ENCODE measurements around the gene FBXL3.

GRCh38 chr13:76967031-76967430 is 59.9 kb downstream of the FBXL3 start:
- TF ChIP-seq NFIC (IDR thresholded peaks at IDR 0.05; ENCODE audit: borderline replicate concordance) (no peak), CTCF (IDR thresholded peaks at IDR 0.05) (no peak), CHD2 (IDR thresholded peaks at IDR 0.05; ENCODE audit: low read length, partially characterized antibody) (no peak), GATA2 (CRISPR knock-in tag; IDR thresholded peaks at IDR 0.05) (no peak), GABPA (IDR thresholded peaks at IDR 0.05; ENCODE audit: low read depth) (no peak), RCOR1 (IDR thresholded peaks at IDR 0.05; ENCODE audit: low read length) (no peak), MAX (IDR thresholded peaks at IDR 0.05; ENCODE audit: low read depth) (no peak), ELF1 (IDR thresholded peaks at IDR 0.05) (no peak), SIN3A (IDR thresholded peaks at IDR 0.05; ENCODE audit: borderline replicate concordance, low read depth, low read length) (no peak), FOXM1 (IDR thresholded peaks at IDR 0.05; ENCODE audit: low read depth) (no peak), EZH2phosphoT487 (IDR thresholded peaks at IDR 0.05; ENCODE audit: borderline replicate concordance, low read depth) (no peak), RXRA (IDR thresholded peaks at IDR 0.05; ENCODE audit: borderline replicate concordance, low read depth) (no peak), FOSL2 (IDR thresholded peaks at IDR 0.05; ENCODE audit: borderline replicate concordance, low read depth) (no peak), RAD21 (IDR thresholded peaks at IDR 0.05; ENCODE audit: low read length) (no peak)
